Karpas-422 (cell line): ENCODE data around the gene SCYL2. TPM values are rescaled to one million over a fixed set of nuclear protein-coding genes. Genes with fewer than 3 reads are reported as not detected.

Experiments used
- small RNA-seq: library from RNA; depleted of rRNA; stranded (forward); fragments of <200 nt; gene quantifications from one replicate; pipeline ENCODE3, GENCODE V24; 2014
- total RNA-seq: library from RNA; depleted of rRNA; stranded (reverse); fragments of >200 nt; shearing (Covaris generic); gene quantifications from 2 replicates; pipeline ENCODE4 v1.2.3, GENCODE V29; 2014; ENCODE audit warnings: low replicate concordance; rRNA removed

Gene SCYL2
- total RNA-seq, 1 experiment from 2014 or later = 96.2 TPM

Small RNAs within 50 kb of the gene (small RNA-seq; reads per million reads assigned to genes)
- not detected for gene RF00019

Other genes starting within 250 kb of the SCYL2 start
- 14.1 and 17.3 TPM in 2 replicates for gene BLTP3B, start 124.3 kb upstream of the SCYL2 start, total RNA-seq
- 13.9 and 38.8 TPM in 2 replicates for gene ACTR6, start 66.4 kb upstream of the SCYL2 start, total RNA-seq
- gene DEPDC4, start 98 bp upstream of the SCYL2 start, total RNA-seq = 1.9 and 6.2 TPM in 2 replicates
- 0.15 TPM in 1 of 2 replicates, not detected in the other for gene SLC17A8, start 89.9 kb downstream of the SCYL2 start, total RNA-seq
- gene NR1H4, start 206.7 kb downstream of the SCYL2 start, total RNA-seq = not detected in 2 replicates